T-helper 9 cell (primary cell): ENCODE data around the gene ARFRP1.
"Not testable (repeated sequence)": the region's sequence is repeated elsewhere in the genome, so short reads cannot be mapped to it uniquely, and the experiment has no call there.

Experiments
- DNase-seq: peaks from one replicate; pipeline ENCODE4 v3.0.0-alpha.2; 2020

ARFRP1 gene

GRCh38 chr20:63671695-63672094 is 36.1 kb downstream of the ARFRP1 start:
- not testable (repeated sequence) for DNase-seq

GRCh38 chr20:63668351-63668750 is 39.4 kb downstream of the ARFRP1 start:
- DNase-seq = no peak

GRCh38 chr20:63667858-63668257 is 39.9 kb downstream of the ARFRP1 start:
- DNase-seq = no peak

DNA sequence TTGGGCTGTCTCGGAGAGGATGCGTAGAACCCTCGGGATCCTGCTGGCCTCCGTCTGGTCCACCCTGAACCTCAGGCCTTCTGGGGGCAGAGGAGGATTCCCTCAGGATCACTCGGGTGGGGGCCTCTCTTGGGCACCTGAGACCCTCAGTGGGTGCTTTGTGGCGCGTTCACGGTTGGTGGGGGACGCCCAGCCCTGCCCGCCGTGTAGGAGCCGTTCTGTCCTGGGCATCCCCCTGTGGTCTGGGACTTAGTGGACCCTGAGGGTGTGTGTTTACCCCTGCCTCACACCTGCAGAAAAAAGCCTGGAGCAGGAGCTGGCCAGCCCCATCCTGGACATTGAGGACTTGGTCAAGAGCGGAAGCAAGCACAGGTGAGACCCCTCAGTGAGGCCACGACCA is 42.1 kb downstream of the ARFRP1 start:
- DNase-seq = no peak

- no peak for DNase-seq
These were observed 42.7 kb downstream of the ARFRP1 start for GRCh38 chr20:63664861-63665594.

- no peak for DNase-seq
These were observed 43.5 kb downstream of the ARFRP1 start for GRCh38 chr20:63664143-63664851.

DNA sequence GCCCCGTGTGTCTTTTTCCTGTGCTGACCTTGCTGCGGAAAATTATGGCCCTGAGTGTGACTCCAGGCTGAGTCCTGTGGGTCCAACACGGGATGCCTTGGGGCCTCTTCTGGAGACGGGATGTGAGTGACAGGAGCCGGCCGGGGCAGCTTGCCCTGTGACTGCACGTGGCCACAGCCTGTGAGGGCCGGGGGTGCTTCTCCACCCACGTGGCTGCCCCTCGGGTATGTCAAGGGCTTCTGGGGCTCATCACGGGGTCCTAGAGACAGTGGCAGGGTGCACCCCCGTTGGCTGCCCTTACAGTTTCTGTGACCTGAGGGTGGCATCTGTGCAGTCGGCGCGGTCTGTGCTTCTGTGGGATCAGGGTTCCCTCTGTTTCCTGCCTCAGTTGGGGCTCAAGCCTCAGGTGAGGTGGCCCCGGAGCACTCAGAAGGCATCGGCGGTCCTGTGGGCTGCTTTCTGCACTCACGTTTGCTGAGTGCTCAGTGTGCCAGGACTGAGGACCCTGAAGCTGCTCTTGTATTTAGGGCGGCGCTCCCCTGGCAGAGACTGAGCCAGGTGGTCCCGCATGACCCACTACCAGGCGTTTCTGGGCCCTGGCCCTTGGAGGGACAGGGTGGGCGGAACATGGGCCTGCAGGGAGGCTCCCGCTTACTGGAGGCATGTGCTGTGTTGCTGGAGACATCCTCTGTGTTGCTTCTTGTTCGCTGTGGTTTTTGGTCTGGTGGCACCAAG is 44.3 kb downstream of the ARFRP1 start:
- no peak for DNase-seq

DNA sequence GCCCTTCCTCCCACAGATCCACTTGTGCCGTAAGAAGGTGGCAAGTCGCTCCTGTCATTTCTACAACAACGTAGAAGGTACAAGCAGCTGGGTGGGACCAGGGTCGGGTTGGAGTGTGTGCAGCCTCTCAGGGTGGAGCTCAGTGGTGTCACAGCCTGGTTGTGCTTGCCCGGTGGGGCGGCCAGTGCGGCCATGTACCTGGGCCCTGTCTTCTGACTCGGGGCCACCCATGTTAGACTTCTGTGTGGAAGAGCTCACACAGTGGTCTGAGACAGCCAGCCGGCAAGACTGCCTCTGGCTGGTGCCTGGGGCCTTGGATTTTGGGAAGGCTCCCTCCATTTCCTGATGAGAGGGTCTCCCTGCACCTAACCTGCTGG is 45.0 kb downstream of the ARFRP1 start:
- no peak for DNase-seq

DNA sequence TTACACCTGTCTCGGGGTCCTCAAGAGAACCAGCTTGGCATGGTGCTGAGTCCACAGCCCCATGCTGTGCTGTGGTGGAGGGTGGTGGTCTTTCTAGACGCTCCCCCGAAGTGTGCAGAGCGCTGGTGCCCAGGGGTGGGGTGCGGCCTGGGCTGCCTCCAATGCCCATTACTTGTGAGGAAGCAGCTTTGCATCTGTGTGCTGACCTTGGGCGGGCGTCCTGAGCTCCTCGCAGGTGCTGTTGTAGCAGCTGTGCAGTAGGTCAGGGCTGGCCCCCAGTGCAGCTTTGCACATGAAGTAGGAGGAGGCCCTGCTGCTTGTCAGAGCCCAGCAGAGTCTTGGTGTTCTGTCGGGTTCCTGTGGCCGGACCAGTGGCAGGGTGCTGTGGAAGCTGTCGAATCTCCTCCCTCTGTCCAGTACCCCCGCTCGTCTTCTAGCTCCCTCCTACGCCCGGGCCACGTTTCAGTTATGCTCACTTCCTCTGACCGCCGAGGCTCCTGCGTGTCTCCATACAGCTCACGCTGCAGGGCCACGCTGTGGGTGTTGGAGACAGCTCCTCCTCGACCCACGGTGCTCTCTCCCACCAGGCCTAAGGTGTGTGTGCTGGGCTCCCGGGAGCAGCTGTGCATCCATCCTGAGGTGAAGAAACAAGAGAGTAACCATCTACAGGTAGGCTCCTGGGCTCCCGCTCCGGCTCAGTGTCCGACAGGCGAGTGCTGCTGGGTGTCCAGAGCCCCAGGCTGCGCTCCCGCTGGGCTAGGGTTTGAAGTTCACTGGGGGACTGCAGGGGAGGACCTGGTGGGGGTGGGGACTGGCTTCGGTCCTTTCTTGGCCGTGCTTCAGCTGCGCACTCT is 45.6 kb downstream of the ARFRP1 start:
- no peak for DNase-seq

- DNase-seq = no peak
These were observed 46.7 kb downstream of the ARFRP1 start for GRCh38 chr20:63661108-63661507.

GRCh38 chr20:63660622-63661021 is 47.2 kb downstream of the ARFRP1 start:
- no peak for DNase-seq

DNA sequence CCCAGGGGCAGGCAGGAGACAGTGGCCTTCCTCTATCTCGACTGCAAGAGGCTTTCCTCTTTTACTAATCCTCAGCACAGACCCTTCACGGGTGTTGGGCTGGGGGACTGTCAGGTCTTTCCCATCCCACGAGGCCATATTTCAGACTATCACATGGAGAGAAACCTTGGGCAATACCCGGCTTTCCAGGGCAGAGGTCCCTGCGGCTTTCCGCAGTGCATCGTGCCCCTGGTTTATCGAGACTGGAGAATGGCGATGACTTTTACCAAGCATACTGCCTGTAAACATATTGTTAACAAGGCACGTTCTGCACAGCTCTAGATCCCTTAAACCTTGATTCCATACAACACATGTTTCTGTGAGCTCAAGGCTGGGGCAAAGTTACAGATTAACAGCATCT is 47.6 kb downstream of the ARFRP1 start:
- not testable (repeated sequence) for DNase-seq

- DNase-seq = no peak
These were observed 48.4 kb downstream of the ARFRP1 start for GRCh38 chr20:63659370-63659769.

DNA sequence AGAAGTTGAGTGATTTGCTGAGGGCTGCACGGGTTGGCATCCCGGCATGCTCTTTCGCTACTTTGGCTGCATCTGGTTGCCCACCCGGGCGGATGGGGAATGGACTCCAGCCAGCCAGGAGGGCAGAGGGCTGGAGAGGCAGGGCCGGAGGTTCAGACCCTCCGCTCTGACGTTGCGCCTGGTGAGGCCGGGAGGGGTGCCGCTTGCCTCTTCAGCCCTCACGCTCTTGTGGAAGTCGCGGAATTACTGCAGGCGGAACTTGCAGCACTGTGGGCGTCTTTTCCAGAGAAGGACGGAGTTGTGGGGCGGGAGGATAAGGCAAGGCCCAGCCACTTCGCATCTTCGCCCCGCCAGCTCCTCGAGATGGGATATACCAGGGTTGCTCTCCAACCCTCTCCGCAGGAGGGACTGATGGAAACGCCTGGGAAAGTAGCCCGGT is 49.0 kb downstream of the ARFRP1 start:
- no peak for DNase-seq

- DNase-seq = peak; percentile 81
These were observed 49.6 kb downstream of the ARFRP1 start, which contains the start of gene RTEL1 for GRCh38 chr20:63657937-63658748. TSS of gene RTEL1 (plus strand) at chr20:63658312. CDS start at chr20:63659403, 1,091 bp downstream.

DNA sequence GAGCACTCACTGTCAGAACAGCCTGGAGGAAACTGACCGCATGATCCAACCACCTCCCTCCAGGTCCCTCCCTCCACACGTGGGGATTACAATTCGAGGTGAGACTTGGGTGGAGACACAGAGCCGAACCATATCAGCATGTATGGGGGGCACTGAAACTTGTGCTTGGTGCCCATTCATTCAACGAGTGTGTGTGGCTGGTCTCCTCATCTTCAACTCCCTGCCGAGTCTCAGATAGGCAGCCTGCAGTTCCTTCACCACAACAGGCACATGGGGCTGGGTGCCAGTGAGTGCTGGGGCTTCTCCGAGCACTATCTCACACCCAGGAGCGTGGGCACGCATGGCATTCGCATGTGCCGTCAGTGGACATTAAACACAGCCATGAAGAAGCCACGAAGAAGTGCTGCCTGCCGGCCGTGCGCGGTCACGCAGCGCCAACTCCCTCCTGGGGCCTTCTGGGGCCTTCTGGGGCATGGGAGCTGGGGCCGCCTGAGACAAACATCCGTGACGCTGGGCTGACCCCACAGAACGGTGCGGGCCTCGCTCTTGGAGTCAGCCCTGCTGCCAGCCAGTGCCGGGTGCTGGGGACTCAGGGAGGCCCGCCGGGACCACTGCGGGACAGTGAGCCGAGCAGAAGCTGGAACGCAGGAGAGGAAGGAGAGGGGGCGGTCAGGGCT is 50.4 kb downstream of the ARFRP1 start:
- no peak for DNase-seq

DNA sequence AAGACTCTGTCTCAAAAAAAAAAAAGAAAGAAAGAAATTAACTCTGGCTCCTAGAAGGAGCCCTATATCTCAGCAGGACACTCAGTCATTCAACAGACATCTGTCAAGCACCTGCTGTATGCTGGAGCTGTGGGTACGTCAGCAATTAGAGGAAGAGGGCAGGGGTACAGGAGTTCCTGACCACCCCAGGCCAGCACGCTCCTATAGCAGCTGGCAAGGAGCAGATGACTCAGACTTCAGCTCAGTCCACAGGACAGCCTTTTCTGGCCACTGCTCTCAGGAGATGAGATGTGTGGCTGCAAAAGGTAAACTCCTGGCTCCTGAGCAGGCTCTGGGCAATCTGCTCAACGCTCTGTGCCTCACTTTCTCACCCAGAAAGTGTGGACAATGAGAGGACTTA is 51.3 kb downstream of the ARFRP1 start:
- DNase-seq = no peak

GRCh38 chr20:63655249-63655648 is 52.5 kb downstream of the ARFRP1 start:
- no peak for DNase-seq

- DNase-seq = no peak
These were observed 53.7 kb downstream of the ARFRP1 start for GRCh38 chr20:63653974-63654668.
